HUES64 (cell line): ENCODE results near the gene FAM53B.
"Not testable (repeated sequence)": the region's sequence is repeated elsewhere in the genome, so short reads cannot be mapped to it uniquely, and the experiment has no call there.

Experiments used
- H3K27ac ChIP-seq: 2 replicates; pipeline ENCODE4 v1.7.0; 2013; ENCODE audit warnings: low read depth, low read length, inconsistent platforms
- H3K27me3 ChIP-seq: 2 replicates; pipeline ENCODE4 v1.6.1; 2013; ENCODE audit warnings: mild to moderate bottlenecking, low read length; ENCODE audit not compliant: insufficient read depth
- H3K36me3 ChIP-seq: 2 replicates; pipeline ENCODE4 v1.6.1; 2013; ENCODE audit warnings: mild to moderate bottlenecking, low read length; ENCODE audit not compliant: insufficient read depth
- H3K4me1 ChIP-seq: 2 replicates; pipeline ENCODE4 v1.6.1; 2013; ENCODE audit warnings: mild to moderate bottlenecking, low read length, moderate library complexity; ENCODE audit not compliant: insufficient read depth
- H3K4me3 ChIP-seq: 2 replicates; pipeline ENCODE4 v1.5.1; 2013; ENCODE audit warnings: mild to moderate bottlenecking, low read length, moderate library complexity
- H3K9ac ChIP-seq: 2 replicates; pipeline ENCODE4 v1.6.1; 2013; ENCODE audit warnings: mild to moderate bottlenecking, low read depth, low read length
- H3K9me3 ChIP-seq: 2 replicates; pipeline ENCODE4 v1.6.1; 2013; ENCODE audit warnings: low read depth, low read length; ENCODE audit not compliant: insufficient read depth
- WGBS: fragments of 150-250, 120-280 bp; methylation state at CpG from one replicate; pipeline ENCODE4 v1.1.7; 2013; ENCODE audit warnings: missing lambda C conversion rate; 5-methylcytosine and 5-hydroxymethylcytosine counted together

FAM53B gene

GRCh38 chr10:124610186-124610585 lies 134.0 kb downstream of the FAM53B start:
- not testable (repeated sequence) for H3K36me3 ChIP-seq, H3K4me3 ChIP-seq, H3K27me3 ChIP-seq, H3K9me3 ChIP-seq, H3K27ac ChIP-seq, H3K9ac ChIP-seq, H3K4me1 ChIP-seq
- 97% methylated on average over 13 of the region's 19 CpGs for WGBS

DNA sequence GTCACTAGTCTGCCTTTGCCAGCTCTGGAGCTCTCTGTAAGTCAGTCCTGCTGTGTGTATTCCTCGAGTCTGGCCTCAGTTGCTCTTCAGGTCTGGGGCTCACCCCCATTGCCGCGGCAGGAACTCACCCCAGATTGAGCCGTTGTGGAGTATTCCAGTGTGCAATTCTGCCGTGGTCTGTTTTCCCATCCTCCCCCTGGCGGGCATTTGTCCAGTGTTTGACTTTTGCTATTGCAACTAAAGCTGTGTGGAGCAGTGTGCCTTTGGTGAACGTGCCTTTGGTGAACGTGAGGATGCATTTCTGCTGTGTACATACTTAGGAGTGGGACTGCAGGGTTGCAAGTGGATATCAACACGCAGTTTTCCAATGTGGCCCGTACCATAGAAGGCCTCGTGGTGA lies 134.5 kb downstream of the FAM53B start:
- Histone ChIP-seq H3K27me3 (no peaks in the 10 kb centered on the region), H3K9me3 (no peaks in the 10 kb centered on the region), H3K36me3 (no peaks in the 10 kb centered on the region), H3K4me1 (no peaks in the 10 kb centered on the region), H3K27ac (no peak overlapping the region), H3K9ac (no peak overlapping the region), H3K4me3 (no peak overlapping the region)
- 94% methylated on average over 11 of the region's 11 CpGs for WGBS

DNA sequence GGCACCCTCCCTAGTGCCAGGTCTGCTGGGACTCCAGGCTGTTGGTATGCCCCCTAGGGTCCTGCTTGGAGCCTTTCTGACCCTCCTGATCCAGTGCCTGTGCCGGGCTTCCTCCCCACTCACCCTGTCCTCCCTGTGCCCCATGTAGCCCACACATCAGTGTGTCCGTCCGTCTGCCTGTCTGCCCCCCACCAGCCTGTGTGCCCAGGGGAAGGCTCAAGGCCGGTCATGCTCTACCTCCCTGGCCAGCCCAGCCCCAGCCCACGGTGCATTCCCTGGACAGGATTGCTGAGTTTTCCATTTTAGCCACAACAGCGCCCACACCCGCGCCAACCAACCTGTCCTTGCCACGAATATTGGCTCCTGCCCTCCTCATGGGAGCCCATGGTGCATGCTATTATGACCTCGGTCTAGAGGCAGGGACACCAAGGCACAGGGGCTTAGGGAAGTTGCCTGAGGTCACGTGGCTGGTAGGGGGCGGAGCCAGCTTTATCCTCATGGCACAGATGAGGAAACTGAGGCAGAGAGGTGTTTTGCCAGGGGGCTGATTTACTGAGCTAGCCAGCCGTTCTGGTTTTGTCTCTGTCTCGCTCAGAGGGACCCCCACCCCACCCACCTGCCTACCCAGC lies 136.0 kb downstream of the FAM53B start:
- Histone ChIP-seq H3K27me3 (no peaks in the 10 kb centered on the region), H3K4me1 (no peaks in the 10 kb centered on the region), H3K4me3 (no peak overlapping the region), H3K9ac (no peak overlapping the region), H3K36me3 (no peaks in the 10 kb centered on the region), H3K27ac (no peak overlapping the region), H3K9me3 (no peaks in the 10 kb centered on the region)
- 92% methylated on average over 14 of the region's 14 CpGs for whole genome bisulfite sequencing

- Histone ChIP-seq H3K36me3 (no peaks in the 10 kb centered on the region), H3K9ac (no peak overlapping the region), H3K4me3 (no peak overlapping the region), H3K27ac (no peak overlapping the region), H3K27me3 (no peaks in the 10 kb centered on the region), H3K4me1 (no peaks in the 10 kb centered on the region), H3K9me3 (no peaks in the 10 kb centered on the region)
- 94% methylated on average over 18 of the region's 18 CpGs for WGBS
Observed at GRCh38 chr10:124607693-124608092, 136.5 kb downstream of the FAM53B start.

DNA sequence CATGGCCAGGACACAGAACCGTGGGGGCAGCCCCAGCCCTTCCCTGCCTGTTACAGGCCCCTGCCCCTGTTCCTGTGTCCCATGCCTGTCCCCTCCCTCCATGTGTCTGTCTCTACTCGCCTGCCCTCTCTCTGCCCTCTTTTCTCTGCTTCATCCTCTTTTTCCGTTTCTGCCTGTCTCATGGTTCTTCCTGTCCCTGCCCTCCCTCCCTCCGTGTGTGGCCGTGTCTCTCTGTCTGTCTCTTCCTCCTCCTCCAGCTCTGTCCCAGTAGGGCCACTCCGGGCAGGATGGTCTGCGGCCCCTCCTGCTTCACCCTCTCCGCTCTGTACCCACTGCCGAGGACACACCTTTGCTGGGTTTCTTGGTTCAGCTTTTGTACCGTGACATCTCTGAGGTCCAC lies 137.4 kb downstream of the FAM53B start:
- Histone ChIP-seq H3K36me3 (no peaks in the 10 kb centered on the region), H3K9ac (no peak overlapping the region), H3K27ac (no peak overlapping the region; the same call in 1 of the 2 replicates), H3K4me3 (no peak overlapping the region), H3K27me3 (no peaks in the 10 kb centered on the region), H3K9me3 (no peaks in the 10 kb centered on the region), H3K4me1 (no peaks in the 10 kb centered on the region)
- 46% methylated on average over 10 of the region's 10 CpGs for WGBS

DNA sequence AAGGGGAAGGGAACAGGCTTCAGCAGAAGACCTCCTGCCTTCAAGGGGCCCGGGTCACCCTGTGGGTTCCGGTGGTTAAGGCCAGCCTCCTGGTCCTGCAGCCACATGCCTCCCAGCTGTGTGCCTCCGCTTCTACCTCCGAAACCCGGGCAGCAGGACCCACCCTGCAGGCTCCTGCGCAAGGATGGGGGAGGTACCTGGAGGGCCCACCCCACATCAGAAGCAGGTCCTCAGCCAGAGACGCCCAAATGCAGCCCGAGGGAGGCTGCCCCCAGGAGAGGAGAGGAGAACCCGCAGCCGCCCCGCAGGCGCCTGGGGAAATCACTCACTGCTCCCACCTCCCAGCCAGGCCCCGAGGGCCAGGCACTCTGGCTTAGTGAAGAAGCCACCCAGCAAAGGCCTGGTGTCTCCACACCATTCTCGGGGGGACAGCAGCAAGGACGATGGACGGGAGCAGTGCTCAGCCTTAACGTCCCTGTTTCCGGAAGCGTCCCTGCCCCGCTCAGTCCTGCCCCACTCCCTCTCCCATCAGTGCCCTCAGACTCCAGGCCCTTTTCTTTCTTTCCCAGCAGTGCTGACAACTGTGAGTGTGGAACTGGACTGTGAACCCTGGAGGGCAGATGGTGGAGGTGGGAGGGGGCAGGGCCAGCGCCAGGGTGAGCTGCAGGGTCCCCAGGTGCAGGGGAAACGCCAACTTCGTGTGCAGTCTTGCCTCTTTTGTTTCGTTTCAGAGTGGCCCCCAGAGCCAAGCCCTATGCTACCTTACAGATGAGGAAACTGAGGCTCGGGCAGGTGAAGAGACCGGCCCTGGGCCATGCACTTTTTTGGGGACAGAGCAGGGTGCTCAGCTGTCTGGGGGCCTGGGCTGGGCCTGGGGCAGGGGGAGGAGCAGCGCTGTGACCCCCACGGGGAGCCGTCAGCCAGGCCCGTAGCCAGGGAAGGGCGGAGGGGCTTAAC lies 138.0 kb downstream of the FAM53B start:
- Histone ChIP-seq H3K4me1 (no peaks in the 10 kb centered on the region), H3K27me3 (no peaks in the 10 kb centered on the region), H3K9ac (no peak overlapping the region), H3K4me3 (no peak overlapping the region), H3K9me3 (no peaks in the 10 kb centered on the region), H3K27ac (no peak overlapping the region), H3K36me3 (no peaks in the 10 kb centered on the region)
- 83% methylated on average over 31 of the region's 31 CpGs for WGBS

GRCh38 chr10:124605481-124605855 lies 138.7 kb downstream of the FAM53B start:
- Histone ChIP-seq H3K27ac (no peak overlapping the region), H3K9ac (no peak overlapping the region), H3K4me1 (no peaks in the 10 kb centered on the region), H3K36me3 (no peaks in the 10 kb centered on the region), H3K27me3 (no peaks in the 10 kb centered on the region), H3K4me3 (no peak overlapping the region), H3K9me3 (no peaks in the 10 kb centered on the region)
- 92% methylated on average over 5 of the region's 5 CpGs for WGBS

DNA sequence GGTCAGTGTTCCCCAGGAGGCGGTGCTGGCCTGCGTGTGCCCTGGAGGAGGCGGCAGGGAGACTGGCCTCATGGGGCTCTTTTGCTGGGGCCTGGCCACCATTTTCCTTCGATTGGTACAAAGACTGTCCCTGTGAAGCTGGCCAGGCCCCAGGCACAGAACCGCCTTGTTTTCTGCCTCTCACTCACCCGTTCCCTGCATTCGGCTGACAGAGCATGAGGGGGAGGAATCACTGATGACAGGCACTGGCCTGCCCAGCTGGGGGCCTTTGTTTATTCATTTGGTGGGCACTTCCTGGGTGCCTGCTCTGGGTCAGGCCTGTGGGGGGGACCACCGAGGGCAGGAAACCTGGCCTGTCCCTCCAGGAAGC lies 139.2 kb downstream of the FAM53B start:
- no peaks in the 10 kb centered on the region for H3K27me3 ChIP-seq
- H3K36me3 ChIP-seq, result no peaks in the 10 kb centered on the region
- H3K9ac ChIP-seq, result no peak overlapping the region
- 80% methylated on average over 8 of the region's 8 CpGs for WGBS
- no peak overlapping the region for H3K4me3 ChIP-seq
- H3K4me1 ChIP-seq, result no peaks in the 10 kb centered on the region
- no peak overlapping the region for H3K27ac ChIP-seq
- H3K9me3 ChIP-seq, result no peaks in the 10 kb centered on the region

DNA sequence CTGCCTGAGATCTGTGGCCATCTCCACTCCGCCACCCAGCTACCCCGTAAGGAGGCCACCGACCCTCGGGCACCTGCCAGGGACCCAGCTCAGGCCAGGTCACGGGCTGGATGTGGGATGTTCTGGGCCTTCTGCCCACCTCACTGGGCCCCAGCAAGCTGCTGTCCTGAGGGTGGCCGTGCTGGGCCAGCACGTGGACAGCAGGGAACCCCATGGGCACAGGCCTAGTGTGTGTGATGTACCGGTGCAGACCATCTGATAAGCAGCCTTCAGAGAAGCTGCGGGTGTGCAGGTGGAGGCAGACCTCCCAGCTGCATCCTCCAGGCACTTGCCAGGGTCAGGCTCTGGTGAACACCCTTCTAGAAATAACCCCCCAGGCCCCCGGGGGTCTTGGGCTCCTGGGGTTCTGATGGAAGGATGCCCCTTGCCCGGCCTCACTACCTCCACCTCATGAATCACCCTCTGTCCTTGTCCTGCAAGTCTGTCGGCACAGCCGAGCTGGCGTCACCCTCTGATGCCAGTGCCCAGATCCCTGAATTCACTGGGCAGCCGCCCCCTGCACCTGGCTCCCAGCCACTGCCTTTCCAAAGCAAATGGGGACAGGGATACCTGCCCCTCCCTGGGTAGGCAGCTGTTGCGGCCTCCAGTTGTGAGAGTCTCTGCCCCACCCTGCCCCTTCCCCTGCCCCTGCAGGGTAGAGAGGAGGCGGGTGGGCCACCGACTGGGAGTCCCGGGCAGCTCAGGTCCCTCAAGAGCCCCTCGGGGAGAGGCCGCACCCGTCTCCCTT lies 139.8 kb downstream of the FAM53B start:
- H3K27ac ChIP-seq, result no peak overlapping the region

DNA sequence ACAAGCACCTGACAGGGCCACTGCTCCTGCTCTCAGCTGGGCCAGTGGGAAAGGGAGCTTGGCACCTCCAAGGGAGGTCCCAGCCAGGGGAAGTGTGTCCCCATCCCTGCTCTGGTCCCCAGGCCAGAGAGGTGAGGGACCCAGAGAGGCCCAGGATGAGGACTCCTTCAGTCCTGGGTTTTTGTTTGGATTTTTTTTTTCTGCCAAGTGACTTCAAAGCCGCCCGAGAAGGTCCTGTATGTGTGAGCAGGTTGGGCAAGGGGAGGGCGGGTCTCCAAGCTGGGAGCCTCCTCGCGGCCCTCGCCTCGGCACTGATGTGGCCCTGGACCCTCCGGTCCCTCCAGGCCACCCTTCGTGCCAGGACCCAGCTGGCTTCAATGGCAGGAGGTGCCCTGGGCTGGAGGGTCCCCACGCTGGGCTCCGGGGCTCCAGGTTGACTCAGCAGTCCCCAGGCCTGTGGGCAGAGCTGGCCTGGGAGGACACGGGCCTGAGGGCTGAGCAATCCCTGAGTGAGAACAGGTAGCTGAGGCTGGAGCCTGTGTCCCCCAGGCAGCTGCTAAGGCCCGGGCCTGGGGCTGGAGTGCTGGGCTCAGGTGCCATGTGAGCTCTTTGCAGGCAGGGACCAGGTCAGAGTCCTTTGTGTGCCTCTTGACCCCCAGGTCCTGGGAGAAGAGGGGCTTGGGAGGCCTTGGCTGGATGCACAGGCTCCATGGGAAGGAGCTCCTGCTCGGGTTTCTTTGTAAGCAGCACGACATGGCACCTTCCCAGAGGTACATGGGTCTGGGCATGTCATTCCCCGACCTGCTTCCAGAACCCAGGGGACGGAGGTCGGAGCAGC lies 140.6 kb downstream of the FAM53B start:
- no peaks in the 10 kb centered on the region for H3K9me3 ChIP-seq
- WGBS, result 89% methylated on average over 18 of the region's 18 CpGs
- no peak overlapping the region for H3K27ac ChIP-seq
- no peak overlapping the region for H3K9ac ChIP-seq
- H3K4me1 ChIP-seq, result no peaks in the 10 kb centered on the region
- H3K36me3 ChIP-seq, result no peaks in the 10 kb centered on the region
- no peaks in the 10 kb centered on the region for H3K27me3 ChIP-seq
- H3K4me3 ChIP-seq, result no peak overlapping the region

More for the DNA sequence above, 139.8 kb downstream of the FAM53B start:
- 93% methylated on average over 22 of the region's 22 CpGs for WGBS
- H3K36me3 ChIP-seq, result no peaks in the 10 kb centered on the region
- H3K27me3 ChIP-seq, result no peaks in the 10 kb centered on the region
- H3K9me3 ChIP-seq, result no peaks in the 10 kb centered on the region
- no peak overlapping the region for H3K9ac ChIP-seq
- H3K4me3 ChIP-seq, result no peak overlapping the region
- no peaks in the 10 kb centered on the region for H3K4me1 ChIP-seq
